Neural progenitor cell (in vitro differentiated cells): ENCODE measurements around the gene LHFPL2.

Source experiments
- CTCF ChIP-seq: fragments of 200-600 bp; sonication (generic); IDR thresholded peaks from 2 replicates; pipeline ENCODE4 v1.5.1; 2017; ENCODE audit warnings: antibody characterized with exemption, mild to moderate bottlenecking
- EZH2 ChIP-seq: fragments of 200-600 bp; sonication (generic); IDR thresholded peaks from 2 replicates; pipeline ENCODE4 v1.6.1; 2017; ENCODE audit warnings: antibody characterized with exemption, mild to moderate bottlenecking, moderate library complexity

DNA sequence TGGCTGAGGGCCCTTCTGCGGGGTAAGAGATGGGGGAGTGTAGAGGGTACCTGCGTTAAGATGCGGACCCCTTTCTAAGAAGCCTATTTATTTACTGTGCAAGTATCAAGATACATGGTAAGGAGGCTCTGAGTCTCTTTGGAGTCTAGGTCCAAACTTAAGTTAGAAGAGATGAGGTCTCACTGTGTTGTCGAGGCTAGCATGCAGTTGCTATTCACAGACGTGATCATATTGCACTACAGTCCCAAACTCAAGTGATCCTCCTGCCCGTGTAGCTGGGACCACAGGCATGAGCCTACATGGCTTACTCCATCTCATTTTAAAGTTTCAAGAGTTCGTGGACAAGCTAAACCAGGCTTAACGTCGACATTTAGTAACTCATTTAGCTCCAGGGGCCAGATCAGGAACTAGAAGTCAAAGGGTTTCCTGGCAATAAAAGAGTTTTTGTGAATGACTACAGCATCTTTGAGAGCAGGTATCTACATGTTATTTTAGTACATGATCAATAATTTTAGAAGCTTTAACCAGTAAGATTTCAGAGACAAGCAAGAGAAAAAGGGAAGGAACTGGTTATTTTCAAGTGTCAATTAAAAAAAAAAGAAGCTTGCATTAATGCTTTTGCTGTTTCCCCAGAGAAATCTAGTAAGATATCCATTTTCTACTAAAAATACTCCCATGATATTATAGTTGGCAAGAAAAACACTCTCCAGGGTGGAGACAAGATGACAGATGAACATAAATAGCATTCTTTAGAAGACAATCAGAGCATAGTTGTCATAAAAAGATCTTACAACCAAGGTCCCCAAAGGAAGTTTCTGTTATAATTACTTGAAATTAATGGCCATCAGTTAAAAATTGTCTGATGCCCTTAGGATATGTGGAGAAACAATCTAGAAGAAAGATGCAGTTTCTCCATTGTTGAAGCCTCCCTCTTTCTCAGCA lies 146.9 kb downstream of the LHFPL2 start:
- no peak for TF ChIP-seq CTCF
- no peak for TF ChIP-seq EZH2
